ENCODE results near the gene SDK1. TPM values are rescaled to one million over a fixed set of nuclear protein-coding genes. Genes with fewer than 3 reads are reported as not detected.

The SDK1 gene
- total and polyA plus RNA-seq, 4 donors = 0.12 to 0.47 (median 0.36) TPM

DNA sequence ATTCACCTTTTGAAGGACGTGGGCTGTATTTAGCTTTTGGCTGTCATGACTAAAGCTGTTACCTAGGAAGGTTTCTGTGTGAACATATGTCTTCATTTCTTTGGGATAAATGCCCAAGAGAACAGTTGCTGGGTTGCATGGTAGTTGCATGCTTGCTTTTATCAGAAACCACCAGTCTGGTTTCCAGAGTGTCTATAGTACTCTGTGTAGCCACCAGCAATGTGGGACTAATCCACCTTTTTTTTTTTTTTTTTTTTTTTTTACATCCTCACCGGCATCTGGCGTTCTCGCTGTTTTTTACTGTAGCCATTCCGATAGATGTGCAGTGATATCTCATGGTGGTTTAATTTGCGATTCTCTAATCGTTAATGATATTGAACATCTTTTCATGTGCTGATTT, 297.8 kb downstream of the SDK1 start:
- Histone ChIP-seq H3K9ac (ENCODE audit: low read depth in 1 of 2, low read length in 2 of 2) (no peak overlapping the region), H3K4me3 (ENCODE audit: low read depth in 1 of 3, low read length in 3 of 3) (no peak overlapping the region), H3K27me3 (ENCODE audit: control insufficient read depth in 4 of 4, insufficient read depth in 4 of 4, low read length in 3 of 4) (no peaks in the 10 kb centered on the region), H3K36me3 (ENCODE audit: control insufficient read depth in 4 of 4, insufficient read depth in 3 of 4, low read depth in 1 of 4, low read length in 3 of 4) (no peaks in the 10 kb centered on the region), H3K27ac (ENCODE audit: low read depth in 1 of 2, low read length in 2 of 2) (no peak overlapping the region), H3K4me1 (ENCODE audit: control insufficient read depth in 4 of 4, insufficient read depth in 4 of 4, low read length in 3 of 4) (no peaks in the 10 kb centered on the region), H3K9me3 (ENCODE audit: control insufficient read depth in 4 of 4, low read length in 3 of 4) (no peaks in the 10 kb centered on the region)
- WGBS = 90% methylated on average over 7 of the region's 7 CpGs
- no peak for TF ChIP-seq ZBTB33 (IDR thresholded peaks at IDR 0.05)
- no peak for TF ChIP-seq EGR1 (IDR thresholded peaks at IDR 0.05; ENCODE audit: low read depth in 2 of 2)
- TF ChIP-seq, protein P1, sequence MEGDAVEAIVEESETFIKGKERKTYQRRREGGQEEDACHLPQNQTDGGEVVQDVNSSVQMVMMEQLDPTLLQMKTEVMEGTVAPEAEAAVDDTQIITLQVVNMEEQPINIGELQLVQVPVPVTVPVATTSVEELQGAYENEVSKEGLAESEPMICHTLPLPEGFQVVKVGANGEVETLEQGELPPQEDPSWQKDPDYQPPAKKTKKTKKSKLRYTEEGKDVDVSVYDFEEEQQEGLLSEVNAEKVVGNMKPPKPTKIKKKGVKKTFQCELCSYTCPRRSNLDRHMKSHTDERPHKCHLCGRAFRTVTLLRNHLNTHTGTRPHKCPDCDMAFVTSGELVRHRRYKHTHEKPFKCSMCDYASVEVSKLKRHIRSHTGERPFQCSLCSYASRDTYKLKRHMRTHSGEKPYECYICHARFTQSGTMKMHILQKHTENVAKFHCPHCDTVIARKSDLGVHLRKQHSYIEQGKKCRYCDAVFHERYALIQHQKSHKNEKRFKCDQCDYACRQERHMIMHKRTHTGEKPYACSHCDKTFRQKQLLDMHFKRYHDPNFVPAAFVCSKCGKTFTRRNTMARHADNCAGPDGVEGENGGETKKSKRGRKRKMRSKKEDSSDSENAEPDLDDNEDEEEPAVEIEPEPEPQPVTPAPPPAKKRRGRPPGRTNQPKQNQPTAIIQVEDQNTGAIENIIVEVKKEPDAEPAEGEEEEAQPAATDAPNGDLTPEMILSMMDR (IDR thresholded peaks at IDR 0.05; ENCODE audit: low read depth, low read length, missing input control) = no peak
- no peak for TF ChIP-seq RAD21 (IDR thresholded peaks at IDR 0.05)
- TF ChIP-seq TAF1 (conservative IDR thresholded peaks at IDR 0.05) = no peak
- TF ChIP-seq HNF4G (IDR thresholded peaks at IDR 0.05) = no peak
- TF ChIP-seq RXRA (IDR thresholded peaks at IDR 0.05) = no peak
- TF ChIP-seq, protein P2, sequence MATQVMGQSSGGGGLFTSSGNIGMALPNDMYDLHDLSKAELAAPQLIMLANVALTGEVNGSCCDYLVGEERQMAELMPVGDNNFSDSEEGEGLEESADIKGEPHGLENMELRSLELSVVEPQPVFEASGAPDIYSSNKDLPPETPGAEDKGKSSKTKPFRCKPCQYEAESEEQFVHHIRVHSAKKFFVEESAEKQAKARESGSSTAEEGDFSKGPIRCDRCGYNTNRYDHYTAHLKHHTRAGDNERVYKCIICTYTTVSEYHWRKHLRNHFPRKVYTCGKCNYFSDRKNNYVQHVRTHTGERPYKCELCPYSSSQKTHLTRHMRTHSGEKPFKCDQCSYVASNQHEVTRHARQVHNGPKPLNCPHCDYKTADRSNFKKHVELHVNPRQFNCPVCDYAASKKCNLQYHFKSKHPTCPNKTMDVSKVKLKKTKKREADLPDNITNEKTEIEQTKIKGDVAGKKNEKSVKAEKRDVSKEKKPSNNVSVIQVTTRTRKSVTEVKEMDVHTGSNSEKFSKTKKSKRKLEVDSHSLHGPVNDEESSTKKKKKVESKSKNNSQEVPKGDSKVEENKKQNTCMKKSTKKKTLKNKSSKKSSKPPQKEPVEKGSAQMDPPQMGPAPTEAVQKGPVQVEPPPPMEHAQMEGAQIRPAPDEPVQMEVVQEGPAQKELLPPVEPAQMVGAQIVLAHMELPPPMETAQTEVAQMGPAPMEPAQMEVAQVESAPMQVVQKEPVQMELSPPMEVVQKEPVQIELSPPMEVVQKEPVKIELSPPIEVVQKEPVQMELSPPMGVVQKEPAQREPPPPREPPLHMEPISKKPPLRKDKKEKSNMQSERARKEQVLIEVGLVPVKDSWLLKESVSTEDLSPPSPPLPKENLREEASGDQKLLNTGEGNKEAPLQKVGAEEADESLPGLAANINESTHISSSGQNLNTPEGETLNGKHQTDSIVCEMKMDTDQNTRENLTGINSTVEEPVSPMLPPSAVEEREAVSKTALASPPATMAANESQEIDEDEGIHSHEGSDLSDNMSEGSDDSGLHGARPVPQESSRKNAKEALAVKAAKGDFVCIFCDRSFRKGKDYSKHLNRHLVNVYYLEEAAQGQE (IDR thresholded peaks at IDR 0.05) = no peak
- TF ChIP-seq, protein P3, sequence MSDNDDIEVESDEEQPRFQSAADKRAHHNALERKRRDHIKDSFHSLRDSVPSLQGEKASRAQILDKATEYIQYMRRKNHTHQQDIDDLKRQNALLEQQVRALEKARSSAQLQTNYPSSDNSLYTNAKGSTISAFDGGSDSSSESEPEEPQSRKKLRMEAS (IDR thresholded peaks at IDR 0.05) = no peak
- TF ChIP-seq NR2F2 (IDR thresholded peaks at IDR 0.05) = no peak
- no peak for TF ChIP-seq SP1 (IDR thresholded peaks at IDR 0.05)
- no peak for DNase-seq (ENCODE audit: low spot score)

DNA sequence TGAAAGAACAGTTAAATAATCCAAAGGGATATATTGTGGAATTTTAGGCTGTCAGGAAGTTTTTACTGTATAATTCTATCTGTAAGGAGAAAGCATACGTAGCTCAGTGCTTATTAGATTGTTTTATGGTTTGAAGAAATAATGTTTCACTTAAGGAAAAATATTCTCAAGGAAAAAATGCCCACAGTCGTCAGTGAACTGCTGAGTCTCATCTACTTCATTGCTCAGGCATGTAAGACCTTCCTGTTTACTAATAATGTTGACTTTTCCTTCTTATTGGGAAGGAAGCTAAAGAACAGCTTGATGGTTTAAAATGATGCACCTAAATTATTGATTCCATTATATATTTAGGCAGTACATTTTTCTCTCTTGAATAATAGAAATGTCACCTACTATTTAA, 304.2 kb downstream of the SDK1 start:
- DNase-seq (ENCODE audit: low spot score) = no peak
- H3K9ac ChIP-seq (ENCODE audit: low read depth in 1 of 2, low read length in 2 of 2) = no peak overlapping the region
- H3K36me3 ChIP-seq (ENCODE audit: control insufficient read depth in 4 of 4, insufficient read depth in 3 of 4, low read depth in 1 of 4, low read length in 3 of 4) = no peaks in the 10 kb centered on the region
- TF ChIP-seq HNF4A (conservative IDR thresholded peaks at IDR 0.05) (no peak), YY1 (IDR thresholded peaks at IDR 0.05) (no peak), FOXA2 (IDR thresholded peaks at IDR 0.05) (no peak), NR2F2 (IDR thresholded peaks at IDR 0.05) (no peak), ZBTB33 (IDR thresholded peaks at IDR 0.05) (no peak)
- no peak overlapping the region for H3K4me3 ChIP-seq (ENCODE audit: low read depth in 1 of 3, low read length in 3 of 3)
- H3K27me3 ChIP-seq (ENCODE audit: control insufficient read depth in 4 of 4, insufficient read depth in 4 of 4, low read length in 3 of 4) = no peaks in the 10 kb centered on the region
- WGBS = 59% methylated on average over 2 of the region's 2 CpGs
- H3K4me1 ChIP-seq (ENCODE audit: control insufficient read depth in 4 of 4, insufficient read depth in 4 of 4, low read length in 3 of 4) = peaks cover 0 to 2% (median 0%) of the 10 kb centered on the region in 4 donors
- H3K9me3 ChIP-seq (ENCODE audit: control insufficient read depth in 4 of 4, low read length in 3 of 4) = no peaks in the 10 kb centered on the region
- no peak overlapping the region for H3K27ac ChIP-seq (ENCODE audit: low read depth in 1 of 2, low read length in 2 of 2)

Measured in liver (tissue), 9 donors.